Activated CD4-positive, alpha-beta T cell treated with anti-CD3 and anti-CD28 coated beads, Interleukin-2, Interleukin-4, amounts not matched to agents 100 ng/mL and 50 ng/mL, durations not matched to agents 16 hours and 8 hours (primary cell): Measurements from ENCODE around the gene PDE9A.

Experiments used
- DNase-seq: peaks from one replicate; pipeline ENCODE4 v3.0.0-alpha.2; 2020; ENCODE audit warnings: low spot score

Gene PDE9A

GRCh38 chr21:42777064-42777756 lies 123.8 kb downstream of the PDE9A start:
- no peak for DNase-seq

- no peak for DNase-seq
These were observed 124.4 kb downstream of the PDE9A start for GRCh38 chr21:42777757-42778344.

GRCh38 chr21:42779431-42779861 lies 126.0 kb downstream of the PDE9A start:
- no peak for DNase-seq

- no peak for DNase-seq
These were observed 127.2 kb downstream of the PDE9A start for GRCh38 chr21:42780617-42781016.

GRCh38 chr21:42781150-42781970 lies 127.9 kb downstream of the PDE9A start:
- DNase-seq: no peak

- DNase-seq: no peak
These were observed 128.7 kb downstream of the PDE9A start for GRCh38 chr21:42781971-42782722.

- DNase-seq: no peak
These were observed 129.4 kb downstream of the PDE9A start for GRCh38 chr21:42782723-42783242.

GRCh38 chr21:42784276-42784675 lies 130.9 kb downstream of the PDE9A start:
- DNase-seq: no peak

GRCh38 chr21:42784896-42785451 lies 131.6 kb downstream of the PDE9A start:
- DNase-seq: no peak

- DNase-seq: no peak
These were observed 132.4 kb downstream of the PDE9A start for GRCh38 chr21:42785666-42786427.

GRCh38 chr21:42786884-42787283 lies 133.5 kb downstream of the PDE9A start:
- DNase-seq: no peak

GRCh38 chr21:42787613-42788012 lies 134.2 kb downstream of the PDE9A start:
- no peak for DNase-seq

GRCh38 chr21:42790520-42791065 lies 137.2 kb downstream of the PDE9A start:
- no peak for DNase-seq

GRCh38 chr21:42793774-42794173 lies 140.4 kb downstream of the PDE9A start:
- DNase-seq: no peak

GRCh38 chr21:42794551-42794950 lies 141.1 kb downstream of the PDE9A start:
- DNase-seq: no peak

GRCh38 chr21:42796327-42797062 lies 143.1 kb downstream of the PDE9A start:
- DNase-seq: no peak

- no peak for DNase-seq
These were observed 144.1 kb downstream of the PDE9A start for GRCh38 chr21:42797522-42797921.

GRCh38 chr21:42798106-42798505 lies 144.7 kb downstream of the PDE9A start:
- no peak for DNase-seq

- peak; percentile 72 for DNase-seq
These were observed 146.1 kb downstream of the PDE9A start for GRCh38 chr21:42799516-42799915.

- DNase-seq: no peak
These were observed 146.5 kb downstream of the PDE9A start for GRCh38 chr21:42799948-42800347.
